Measurements from ENCODE around the gene UGT1A1.
A peak's percentile ranks its signal among the peaks of the same experiment; 100 is the strongest.

Gene UGT1A1

DNA sequence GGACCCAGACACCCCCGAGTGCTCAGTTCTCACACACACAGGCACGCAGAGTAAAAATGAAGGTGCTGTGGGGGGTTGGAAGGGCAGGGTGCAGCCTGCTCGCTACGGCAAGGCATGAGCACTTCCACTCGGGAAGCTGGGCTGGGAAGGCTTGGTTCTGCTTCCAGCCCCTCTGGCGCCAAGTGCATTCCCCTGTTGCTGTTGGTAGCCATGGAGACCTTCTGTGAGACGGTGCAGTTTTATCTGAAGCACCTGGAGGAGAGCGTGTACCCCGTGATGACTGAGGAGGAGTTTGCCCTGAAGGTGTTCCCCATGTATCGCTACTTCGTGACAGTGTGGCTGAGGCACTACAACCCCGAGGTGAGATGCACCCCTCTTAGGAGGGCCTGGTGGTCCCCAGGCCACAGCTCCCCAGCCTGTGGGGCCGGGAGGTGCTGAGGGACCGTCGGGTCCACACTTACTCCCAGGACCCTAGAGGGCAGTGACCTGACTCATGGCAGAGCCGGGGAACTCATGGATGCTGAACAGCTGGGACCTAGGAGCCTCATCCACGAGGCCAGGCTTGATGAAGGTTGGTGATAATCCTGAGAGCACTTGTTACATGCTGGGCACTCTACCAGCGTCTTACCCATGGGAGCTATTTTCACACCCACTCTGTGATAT, 33.5 kb downstream of the UGT1A1 start:
- Histone ChIP-seq H3K79me2 (ENCODE audit: insufficient read depth, low read length) (no peaks in the 10 kb centered on the region), H2AFZ (ENCODE audit: low read length) (no peak overlapping the region), H3K4me2 (ENCODE audit: low read length) (peak overlapping the region; percentile 55; the same call in 1 of the 2 replicates), H3K9me2 (ENCODE audit: low read depth, low read length) (no peaks in the 10 kb centered on the region), H3K27me3 (ENCODE audit: insufficient read depth, low read length) (no peaks in the 10 kb centered on the region; the same call in 1 of the 2 replicates), H4K20me1 (ENCODE audit: insufficient read depth, low read length) (no peaks in the 10 kb centered on the region), H3K9me3 (ENCODE audit: low read length) (no peaks in the 10 kb centered on the region), H3K4me1 (ENCODE audit: insufficient read depth, low read length, severe bottlenecking) (peaks cover 21% of the 10 kb centered on the region), H3K27ac (ENCODE audit: low read depth, low read length, poor library complexity, severe bottlenecking) (no peak overlapping the region), H3K4me3 (ENCODE audit: low read depth, low read length, poor library complexity, severe bottlenecking) (peak overlapping the region; percentile 51), H3F3A (ENCODE audit: insufficient read depth, low read length) (no peaks in the 10 kb centered on the region), H3K9ac (ENCODE audit: low read length) (no peak overlapping the region), H3K36me3 (ENCODE audit: insufficient read depth, low read length) (no peaks in the 10 kb centered on the region)
- no peak for TF ChIP-seq EZH2 (IDR thresholded peaks at IDR 0.05; ENCODE audit: borderline replicate concordance, low read length)
- TF ChIP-seq, protein P1, sequence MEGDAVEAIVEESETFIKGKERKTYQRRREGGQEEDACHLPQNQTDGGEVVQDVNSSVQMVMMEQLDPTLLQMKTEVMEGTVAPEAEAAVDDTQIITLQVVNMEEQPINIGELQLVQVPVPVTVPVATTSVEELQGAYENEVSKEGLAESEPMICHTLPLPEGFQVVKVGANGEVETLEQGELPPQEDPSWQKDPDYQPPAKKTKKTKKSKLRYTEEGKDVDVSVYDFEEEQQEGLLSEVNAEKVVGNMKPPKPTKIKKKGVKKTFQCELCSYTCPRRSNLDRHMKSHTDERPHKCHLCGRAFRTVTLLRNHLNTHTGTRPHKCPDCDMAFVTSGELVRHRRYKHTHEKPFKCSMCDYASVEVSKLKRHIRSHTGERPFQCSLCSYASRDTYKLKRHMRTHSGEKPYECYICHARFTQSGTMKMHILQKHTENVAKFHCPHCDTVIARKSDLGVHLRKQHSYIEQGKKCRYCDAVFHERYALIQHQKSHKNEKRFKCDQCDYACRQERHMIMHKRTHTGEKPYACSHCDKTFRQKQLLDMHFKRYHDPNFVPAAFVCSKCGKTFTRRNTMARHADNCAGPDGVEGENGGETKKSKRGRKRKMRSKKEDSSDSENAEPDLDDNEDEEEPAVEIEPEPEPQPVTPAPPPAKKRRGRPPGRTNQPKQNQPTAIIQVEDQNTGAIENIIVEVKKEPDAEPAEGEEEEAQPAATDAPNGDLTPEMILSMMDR (IDR thresholded peaks at IDR 0.05; ENCODE audit: low read length) = no peak

DNA sequence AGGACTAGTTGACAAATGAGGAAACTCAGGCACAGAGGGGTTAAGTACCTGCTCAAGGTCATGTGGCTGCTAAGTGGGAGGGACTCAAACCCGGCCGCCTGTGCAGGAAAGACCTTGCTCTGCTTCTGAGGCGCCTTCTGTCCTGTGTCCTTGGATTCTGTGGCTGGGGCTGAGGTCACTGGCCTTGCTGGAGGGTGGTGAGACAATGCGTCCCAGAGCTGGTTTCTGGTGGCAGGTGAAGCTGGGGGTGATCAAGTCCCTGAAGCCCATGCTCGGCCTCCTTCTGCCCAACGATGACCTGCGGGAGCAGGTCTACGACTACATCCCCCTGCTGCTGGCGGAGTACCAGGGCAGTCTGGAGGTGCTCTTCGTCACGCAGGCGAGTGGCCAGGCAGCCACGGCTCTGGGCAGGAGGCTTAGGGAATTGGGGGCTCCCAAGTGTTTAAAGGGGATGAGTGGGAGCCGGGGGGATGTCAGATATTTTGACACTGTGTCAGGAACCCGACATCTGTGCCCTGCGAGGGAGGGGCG, 34.1 kb downstream of the UGT1A1 start:
- H3K4me1 ChIP-seq (ENCODE audit: insufficient read depth, low read length, severe bottlenecking) = peaks cover 21% of the 10 kb centered on the region
- H3K36me3 ChIP-seq (ENCODE audit: insufficient read depth, low read length) = no peaks in the 10 kb centered on the region
- H3K27ac ChIP-seq (ENCODE audit: low read depth, low read length, poor library complexity, severe bottlenecking) = no peak overlapping the region
- peak overlapping the region; percentile 55 for H3K4me2 ChIP-seq (ENCODE audit: low read length)
- H3F3A ChIP-seq (ENCODE audit: insufficient read depth, low read length) = no peaks in the 10 kb centered on the region
- no peaks in the 10 kb centered on the region for H4K20me1 ChIP-seq (ENCODE audit: insufficient read depth, low read length)
- no peaks in the 10 kb centered on the region for H3K9me2 ChIP-seq (ENCODE audit: low read depth, low read length)
- no peaks in the 10 kb centered on the region for H3K9me3 ChIP-seq (ENCODE audit: low read length)
- H2AFZ ChIP-seq (ENCODE audit: low read length) = no peak overlapping the region
- peak overlapping the region; percentile 51 for H3K4me3 ChIP-seq (ENCODE audit: low read depth, low read length, poor library complexity, severe bottlenecking)
- no peaks in the 10 kb centered on the region for H3K79me2 ChIP-seq (ENCODE audit: insufficient read depth, low read length)
- TF ChIP-seq, protein P1 (IDR thresholded peaks at IDR 0.05; ENCODE audit: low read length) = no peak
- no peak for TF ChIP-seq EZH2 (IDR thresholded peaks at IDR 0.05; ENCODE audit: borderline replicate concordance, low read length)
- no peaks in the 10 kb centered on the region; the same call in 1 of the 2 replicates for H3K27me3 ChIP-seq (ENCODE audit: insufficient read depth, low read length)
- peak overlapping the region; percentile 16; the same call in 1 of the 2 replicates for H3K9ac ChIP-seq (ENCODE audit: low read length)

DNA sequence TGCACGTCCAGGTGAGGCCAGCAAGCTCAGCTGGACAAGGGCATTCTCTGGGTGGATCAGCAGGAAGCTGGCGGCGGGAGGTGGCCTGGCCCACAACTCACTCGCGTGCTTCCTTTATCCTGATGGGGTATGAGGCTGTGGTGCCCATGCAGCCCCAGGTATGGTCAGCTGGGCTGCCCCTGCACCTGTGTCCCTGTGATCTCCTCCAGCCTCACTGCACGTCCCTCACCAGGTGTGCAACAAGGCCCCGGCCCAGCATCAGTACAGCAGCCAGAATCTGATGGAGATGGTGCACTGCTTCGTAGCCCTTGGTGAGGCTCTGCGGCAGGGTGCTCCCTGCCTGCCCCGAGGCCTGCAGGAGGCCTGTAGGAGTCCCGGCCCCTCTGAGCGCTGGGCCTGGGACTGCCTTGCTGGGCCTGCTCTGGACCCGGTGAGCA, 35.7 kb downstream of the UGT1A1 start:
- Histone ChIP-seq H3K9me3 (ENCODE audit: low read length) (no peaks in the 10 kb centered on the region), H3K4me1 (ENCODE audit: insufficient read depth, low read length, severe bottlenecking) (peaks cover 21% of the 10 kb centered on the region), H3K36me3 (ENCODE audit: insufficient read depth, low read length) (no peaks in the 10 kb centered on the region), H3K27me3 (ENCODE audit: insufficient read depth, low read length) (no peaks in the 10 kb centered on the region; the same call in 1 of the 2 replicates), H4K20me1 (ENCODE audit: insufficient read depth, low read length) (no peaks in the 10 kb centered on the region), H3K4me3 (ENCODE audit: low read depth, low read length, poor library complexity, severe bottlenecking) (no peak overlapping the region), H3K9me2 (ENCODE audit: low read depth, low read length) (no peaks in the 10 kb centered on the region), H3K27ac (ENCODE audit: low read depth, low read length, poor library complexity, severe bottlenecking) (no peak overlapping the region), H3F3A (ENCODE audit: insufficient read depth, low read length) (no peaks in the 10 kb centered on the region), H3K79me2 (ENCODE audit: insufficient read depth, low read length) (no peaks in the 10 kb centered on the region), H3K9ac (ENCODE audit: low read length) (no peak overlapping the region), H2AFZ (ENCODE audit: low read length) (no peak overlapping the region), H3K4me2 (ENCODE audit: low read length) (no peak overlapping the region)
- TF ChIP-seq, protein P1 (IDR thresholded peaks at IDR 0.05; ENCODE audit: low read length) = no peak
- no peak for TF ChIP-seq EZH2 (IDR thresholded peaks at IDR 0.05; ENCODE audit: borderline replicate concordance, low read length)
